Activated naive CD4-positive, alpha-beta T cell treated with anti-CD3 and anti-CD28 coated beads, Interleukin-2, amount 10 ng/mL, durations not matched to agents 7 days and 5 days (primary cell): Measurements from ENCODE around the gene GK2.

Experiments used
- CTCF ChIA-PET: fragments of 350-600 bp; sonication (Branson Sonifier 250); formaldehyde crosslinking; loops from one replicate; lab custom pipeline; 2021; ENCODE audit warnings: antibody characterized with exemption; lab: Charles Lee
- DNase-seq: peaks from one replicate; pipeline ENCODE4 v3.0.0-alpha.2; 2020
- H3K27ac Mint-ChIP-seq: one replicate; pipeline ENCODE4 v1.8.0; 2021; ENCODE audit warnings: mild to moderate bottlenecking, moderate library complexity, mixed read lengths
- H3K27me3 Mint-ChIP-seq: one replicate; pipeline ENCODE4 v1.8.0; 2021; ENCODE audit warnings: mild to moderate bottlenecking, mixed read lengths
- H3K36me3 Mint-ChIP-seq: one replicate; pipeline ENCODE4 v1.8.0; 2021; ENCODE audit warnings: mixed read lengths
- H3K4me1 Mint-ChIP-seq: one replicate; pipeline ENCODE4 v1.8.0; 2021; ENCODE audit warnings: mixed read lengths
- H3K4me3 Mint-ChIP-seq: one replicate; pipeline ENCODE4 v1.8.0; 2021; ENCODE audit warnings: mild to moderate bottlenecking, moderate library complexity, mixed read lengths
- H3K9me3 Mint-ChIP-seq: one replicate; pipeline ENCODE4 v1.8.0; 2021; ENCODE audit warnings: mixed read lengths

The GK2 gene

DNA sequence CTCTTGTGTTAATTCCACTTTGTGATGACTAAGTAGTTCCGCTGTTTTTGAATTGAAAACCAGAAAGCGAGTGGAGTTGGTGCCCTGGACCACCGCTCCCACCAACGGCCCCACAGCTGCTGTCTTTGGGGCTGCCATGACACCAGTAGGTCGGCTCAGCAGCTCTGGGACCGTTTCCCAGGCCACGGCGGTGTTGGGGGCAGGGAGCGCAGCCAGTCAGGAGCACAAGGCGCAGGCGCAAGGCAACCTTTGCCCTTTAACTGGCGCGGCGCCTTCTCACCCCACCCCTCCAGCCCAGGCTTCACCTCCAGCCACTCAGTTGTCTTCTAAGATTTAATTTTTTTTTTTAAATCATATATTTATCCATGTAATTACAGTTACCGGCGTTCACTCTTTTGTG, at the start of gene GK2:
Gene GK2, minus strand, starts transcription at position 166 of the 400 bp plus-strand sequence. Its CDS starts 28 bp downstream, at position 138.
- Mint-ChIP-seq H3K4me1 (no peaks in the 10 kb centered on the region), H3K27me3 (no peaks in the 10 kb centered on the region), H3K36me3 (no peaks in the 10 kb centered on the region), H3K9me3 (no peaks in the 10 kb centered on the region), H3K27ac (no peak within 1 kb of the TSS), H3K4me3 (no peak within 1 kb of the TSS)
- CTCF ChIA-PET: no interaction called here
- no peak for DNase-seq

DNA sequence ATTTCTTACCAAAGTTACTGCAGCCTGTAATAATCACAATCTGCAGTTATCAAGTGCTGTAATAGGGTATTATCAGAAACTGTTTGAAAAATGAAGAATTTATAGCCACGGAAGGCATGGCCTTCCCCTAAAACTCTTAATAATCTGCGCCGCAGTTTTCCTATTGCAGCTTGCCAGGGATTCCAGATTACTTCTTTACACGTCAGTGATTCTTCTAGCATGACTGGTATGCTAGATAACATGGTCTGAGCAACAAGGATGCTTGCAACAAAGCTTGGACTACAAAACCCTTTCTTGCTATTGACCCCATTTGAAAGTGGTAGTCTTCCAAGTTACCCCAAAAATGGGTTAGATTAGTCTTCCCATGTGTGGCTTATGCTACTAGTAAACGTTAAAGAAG, 47.2 kb upstream of the GK2 start:
- Mint-ChIP-seq H3K4me3 (no peak overlapping the region), H3K27me3 (no peaks in the 10 kb centered on the region), H3K9me3 (no peaks in the 10 kb centered on the region), H3K27ac (no peak overlapping the region), H3K4me1 (no peaks in the 10 kb centered on the region), H3K36me3 (no peaks in the 10 kb centered on the region)
- CTCF ChIA-PET: no interaction called here
- DNase-seq: no peak

DNA sequence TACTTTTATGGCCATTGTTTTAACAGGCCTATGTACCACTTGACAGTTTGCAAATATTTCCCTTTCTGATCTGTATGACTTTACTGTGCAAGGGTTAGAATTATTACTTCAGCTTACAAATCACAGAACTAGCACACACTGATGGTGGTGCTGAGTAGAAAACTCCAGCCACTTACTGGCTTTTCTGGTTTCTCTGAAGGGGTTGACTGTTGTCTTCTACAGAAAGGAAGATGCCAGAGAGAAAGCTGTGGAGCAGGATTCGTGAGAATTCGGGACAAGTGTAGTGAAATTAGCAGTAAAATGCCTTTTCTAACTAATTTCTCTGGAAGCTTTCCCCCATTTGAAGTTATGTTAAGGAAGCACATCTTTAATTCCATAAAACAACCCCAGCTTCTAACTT, 46.6 kb upstream of the GK2 start:
- Mint-ChIP-seq H3K27ac (no peak overlapping the region), H3K36me3 (no peaks in the 10 kb centered on the region), H3K4me1 (no peaks in the 10 kb centered on the region), H3K9me3 (no peaks in the 10 kb centered on the region), H3K4me3 (no peak overlapping the region), H3K27me3 (no peaks in the 10 kb centered on the region)
- CTCF ChIA-PET: interaction anchor here (0.9 kb wide), 1 partner anchor 9 kb away, joined by 4 read pairs; no protein-coding TSS in a partner anchor
- no peak for DNase-seq

DNA sequence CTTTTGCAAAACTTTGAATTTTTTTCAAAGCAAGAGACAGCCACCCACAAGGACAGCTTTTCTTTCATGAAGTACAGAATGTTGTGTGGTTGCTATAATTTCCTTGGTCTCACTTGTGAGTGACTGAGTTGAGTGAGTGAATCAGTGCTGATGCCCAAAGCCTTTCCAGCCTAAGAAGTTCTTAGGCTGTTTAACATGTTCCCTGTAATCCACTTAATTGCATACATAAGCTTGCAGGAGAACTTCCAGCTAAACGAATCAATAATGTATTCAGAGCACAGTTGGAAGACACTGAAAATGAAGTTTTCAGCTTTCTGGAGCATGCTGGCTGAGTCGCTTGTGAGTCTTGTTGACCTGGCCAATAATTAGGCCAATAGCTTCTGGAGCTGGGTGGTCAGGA, 42.0 kb upstream of the GK2 start:
- H3K27me3 Mint-ChIP-seq: no peaks in the 10 kb centered on the region
- no peaks in the 10 kb centered on the region for H3K4me1 Mint-ChIP-seq

DNA sequence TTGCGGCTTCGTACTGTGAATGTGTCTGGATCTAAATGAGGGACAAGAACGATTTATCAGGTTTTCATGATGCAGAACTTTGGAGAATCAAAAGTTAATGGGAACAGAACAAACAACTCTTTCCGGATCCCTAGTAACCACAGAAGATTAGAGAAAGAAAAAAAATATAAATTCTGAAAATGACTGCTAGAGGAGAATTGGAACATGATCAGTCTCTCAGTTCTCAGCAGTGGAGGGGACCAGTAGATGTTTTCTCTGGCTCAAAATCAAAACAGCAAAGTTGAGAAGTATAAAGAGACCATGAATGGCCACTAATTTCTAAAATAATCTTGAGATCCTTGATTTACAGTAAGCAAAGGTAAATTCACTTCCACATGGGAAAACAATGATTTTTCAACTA, 38.1 kb upstream of the GK2 start:
- no peak overlapping the region for H3K4me3 Mint-ChIP-seq
- H3K27ac Mint-ChIP-seq: no peak overlapping the region
- H3K4me1 Mint-ChIP-seq: no peaks in the 10 kb centered on the region
- no peaks in the 10 kb centered on the region for H3K9me3 Mint-ChIP-seq
- H3K36me3 Mint-ChIP-seq: no peaks in the 10 kb centered on the region
- no peak for DNase-seq
- H3K27me3 Mint-ChIP-seq: no peaks in the 10 kb centered on the region
- CTCF ChIA-PET: no interaction called here

More for the DNA sequence above, 42.0 kb upstream of the GK2 start:
- no peaks in the 10 kb centered on the region for H3K36me3 Mint-ChIP-seq
- DNase-seq: no peak
- CTCF ChIA-PET: no interaction called here
- H3K4me3 Mint-ChIP-seq: no peak overlapping the region
- H3K9me3 Mint-ChIP-seq: no peaks in the 10 kb centered on the region
- no peak overlapping the region for H3K27ac Mint-ChIP-seq

DNA sequence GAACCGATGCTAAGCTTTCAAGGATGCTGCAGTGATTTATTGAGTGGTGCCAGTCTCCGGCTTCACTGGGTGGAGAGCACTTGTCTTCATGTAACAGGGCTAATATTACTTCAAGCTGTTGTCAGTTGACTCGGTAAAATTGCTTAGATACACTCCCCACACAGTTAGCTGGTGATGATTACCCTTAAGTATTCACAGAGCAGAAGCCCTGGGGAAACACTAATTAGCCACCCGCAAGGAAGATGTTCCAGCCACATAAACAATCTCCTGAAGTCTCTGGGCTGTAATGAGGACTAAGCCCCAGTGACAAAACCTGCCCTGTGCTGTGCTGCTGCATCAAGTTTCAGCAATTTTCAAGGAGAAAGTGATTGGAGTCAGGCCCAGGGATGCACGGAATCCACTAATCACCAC, 37.3 kb upstream of the GK2 start:
- Mint-ChIP-seq H3K36me3 (no peaks in the 10 kb centered on the region), H3K9me3 (no peaks in the 10 kb centered on the region), H3K4me3 (no peak overlapping the region), H3K27ac (no peak overlapping the region), H3K4me1 (no peaks in the 10 kb centered on the region), H3K27me3 (no peaks in the 10 kb centered on the region)
- CTCF ChIA-PET: interaction anchor here (0.7 kb wide), 1 partner anchor 9 kb away, joined by 4 read pairs; no protein-coding TSS in a partner anchor
- no peak for DNase-seq

DNA sequence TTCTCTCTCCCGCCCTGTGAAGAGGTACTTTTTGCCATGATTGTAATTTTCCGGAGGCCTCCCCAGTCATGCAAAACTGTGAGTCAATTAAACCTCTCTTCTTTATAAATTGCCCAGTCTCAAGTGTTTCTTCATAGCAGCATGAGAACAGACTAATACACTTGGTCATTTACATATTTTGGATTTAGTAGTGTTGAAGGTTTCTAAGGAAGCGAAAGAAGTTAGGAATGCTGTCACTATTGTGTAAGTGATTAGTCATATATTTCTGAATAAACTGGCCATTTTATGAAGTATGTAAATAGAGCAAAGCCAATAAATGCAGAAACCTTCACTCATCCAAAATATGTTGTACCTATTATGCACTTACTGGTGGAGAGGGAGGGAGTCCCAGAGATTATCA, 34.4 kb upstream of the GK2 start:
- CTCF ChIA-PET: no interaction called here
- H3K4me3 Mint-ChIP-seq: no peak overlapping the region
- no peak overlapping the region for H3K27ac Mint-ChIP-seq
- H3K4me1 Mint-ChIP-seq: no peaks in the 10 kb centered on the region
- H3K27me3 Mint-ChIP-seq: no peaks in the 10 kb centered on the region
- no peaks in the 10 kb centered on the region for H3K36me3 Mint-ChIP-seq
- no peaks in the 10 kb centered on the region for H3K9me3 Mint-ChIP-seq
- no peak for DNase-seq

DNA sequence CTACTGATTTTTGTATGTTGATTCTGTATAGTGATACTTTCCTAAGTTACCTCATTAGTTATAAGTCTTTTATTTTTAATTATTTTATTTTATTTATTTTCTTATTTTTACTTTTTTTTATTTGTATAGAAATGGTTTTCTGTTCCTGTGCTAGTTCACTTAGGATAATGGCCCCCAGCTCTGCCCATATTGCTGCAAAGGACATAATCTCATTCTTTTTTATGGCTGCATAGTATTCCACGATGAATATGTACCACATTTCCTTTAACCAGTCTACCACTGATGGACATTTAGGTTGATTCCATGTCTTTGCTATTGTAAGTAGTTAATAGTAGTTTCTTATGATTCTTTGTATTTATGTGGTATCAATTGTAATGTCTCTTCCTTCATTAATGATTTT, 31.5 kb upstream of the GK2 start:
- Mint-ChIP-seq H3K9me3 (no peaks in the 10 kb centered on the region), H3K36me3 (no peaks in the 10 kb centered on the region), H3K4me1 (no peaks in the 10 kb centered on the region), H3K27ac (no peak overlapping the region), H3K4me3 (no peak overlapping the region), H3K27me3 (no peaks in the 10 kb centered on the region)
- no peak for DNase-seq
- CTCF ChIA-PET: no interaction called here

DNA sequence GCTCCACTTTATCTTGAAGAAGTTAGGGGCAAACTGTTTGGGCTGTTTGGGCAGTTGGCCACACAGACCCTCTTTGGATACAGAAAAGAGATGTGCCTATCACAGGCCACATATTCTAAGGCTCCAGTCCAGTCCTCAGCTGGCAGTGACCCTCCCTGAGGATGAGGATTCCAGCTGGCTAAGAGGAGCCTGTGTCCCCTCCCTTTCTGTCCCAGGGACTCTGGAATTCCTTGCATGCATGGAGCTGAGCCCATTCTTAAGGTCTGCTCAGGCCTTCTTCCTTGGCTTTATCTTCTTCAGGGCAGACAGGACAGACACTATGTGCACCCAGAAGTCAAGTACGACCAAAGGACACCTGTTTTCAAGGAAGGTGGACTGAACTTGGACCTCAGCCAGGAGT, 23.8 kb upstream of the GK2 start:
- H3K4me3 Mint-ChIP-seq: no peak overlapping the region
- H3K4me1 Mint-ChIP-seq: no peaks in the 10 kb centered on the region
- DNase-seq: no peak
- H3K27me3 Mint-ChIP-seq: no peaks in the 10 kb centered on the region
- H3K36me3 Mint-ChIP-seq: no peaks in the 10 kb centered on the region
- CTCF ChIA-PET: no interaction called here
- no peaks in the 10 kb centered on the region for H3K9me3 Mint-ChIP-seq
- H3K27ac Mint-ChIP-seq: no peak overlapping the region

DNA sequence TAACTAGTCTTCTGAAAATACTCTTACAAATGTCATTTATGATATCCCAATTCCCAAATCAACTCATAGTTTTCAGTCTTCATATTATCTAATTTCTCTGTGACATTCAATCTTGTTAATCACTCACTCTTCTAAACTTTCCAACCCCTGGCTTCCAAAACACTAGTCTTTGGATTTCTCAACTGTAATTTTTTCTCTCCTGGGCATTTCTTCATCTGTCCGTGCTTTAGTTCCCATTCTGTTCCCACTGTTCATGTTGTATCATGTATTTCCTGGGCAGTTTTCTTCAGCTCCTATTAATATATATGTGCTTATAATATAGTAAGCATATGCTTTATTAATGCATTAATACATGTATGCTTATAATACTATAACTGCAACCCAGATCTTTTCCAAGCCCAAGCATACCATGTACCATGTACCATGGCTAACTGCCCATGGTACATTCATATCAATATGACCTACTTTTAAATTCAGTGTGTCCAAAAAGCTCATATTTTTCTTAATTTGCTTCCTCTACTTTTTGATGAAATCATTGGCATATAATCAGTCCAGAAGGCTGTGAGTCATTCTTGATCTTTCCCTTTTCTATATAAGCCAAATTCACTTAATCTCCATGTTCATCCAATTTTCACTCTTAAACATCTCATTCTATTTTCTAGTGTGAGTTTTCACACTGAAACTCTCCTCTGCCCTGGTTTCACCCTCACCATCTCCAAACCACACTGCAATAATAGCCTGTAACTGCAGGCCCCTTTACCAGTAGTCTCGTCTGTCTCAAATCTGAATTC, 21.3 kb upstream of the GK2 start:
- H3K36me3 Mint-ChIP-seq: no peaks in the 10 kb centered on the region
- no peak overlapping the region for H3K4me3 Mint-ChIP-seq
- CTCF ChIA-PET: no interaction called here

DNA sequence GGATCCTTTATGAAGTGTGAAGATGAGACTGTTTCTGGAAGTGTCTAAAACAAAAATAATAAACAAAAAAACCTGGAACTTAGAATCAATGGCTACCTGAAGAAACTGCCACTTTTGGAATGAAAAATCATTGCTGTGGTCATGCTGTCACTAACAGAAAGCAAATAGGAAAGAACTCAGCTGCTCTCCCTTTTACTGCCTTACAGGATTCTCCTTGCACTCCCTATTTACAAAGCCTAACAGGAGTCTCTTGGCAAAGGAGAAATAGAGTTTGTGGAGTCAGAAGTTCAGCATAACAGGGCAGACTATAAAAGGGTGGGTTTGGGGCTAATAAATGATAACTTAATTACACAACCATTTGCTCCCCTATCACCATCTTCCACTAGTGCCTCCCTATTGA, 19.0 kb upstream of the GK2 start:
- CTCF ChIA-PET: no interaction called here
- Mint-ChIP-seq H3K4me1 (no peaks in the 10 kb centered on the region), H3K4me3 (no peak overlapping the region), H3K27me3 (no peaks in the 10 kb centered on the region), H3K9me3 (no peaks in the 10 kb centered on the region), H3K27ac (no peak overlapping the region), H3K36me3 (no peaks in the 10 kb centered on the region)
- no peak for DNase-seq

More for the DNA sequence above, 21.3 kb upstream of the GK2 start:
- Mint-ChIP-seq H3K27me3 (no peaks in the 10 kb centered on the region), H3K27ac (no peak overlapping the region), H3K9me3 (no peaks in the 10 kb centered on the region), H3K4me1 (no peaks in the 10 kb centered on the region)
- DNase-seq: no peak

DNA sequence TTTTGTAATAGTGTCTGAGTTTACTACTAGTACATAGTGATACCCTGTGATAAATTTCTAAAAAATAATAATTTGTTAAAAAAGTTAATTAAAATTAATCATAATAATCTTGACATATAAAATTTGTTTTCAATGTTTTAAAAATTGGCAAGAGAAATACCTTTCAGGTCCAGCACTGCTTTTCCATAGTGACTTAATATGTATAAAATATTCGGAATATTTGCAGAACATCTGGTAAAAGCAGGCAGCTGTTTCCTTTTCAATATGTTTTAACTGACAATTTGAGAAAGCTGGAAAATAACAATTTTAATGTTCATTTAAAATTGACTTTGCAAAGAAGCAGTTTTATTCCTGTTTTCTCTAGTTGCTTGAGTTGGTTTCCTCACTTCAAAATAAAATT, 17.6 kb upstream of the GK2 start:
- Mint-ChIP-seq H3K4me1 (no peaks in the 10 kb centered on the region), H3K27ac (no peak overlapping the region), H3K27me3 (no peaks in the 10 kb centered on the region), H3K4me3 (no peak overlapping the region), H3K9me3 (no peaks in the 10 kb centered on the region), H3K36me3 (no peaks in the 10 kb centered on the region)
- CTCF ChIA-PET: no interaction called here
- DNase-seq: no peak

DNA sequence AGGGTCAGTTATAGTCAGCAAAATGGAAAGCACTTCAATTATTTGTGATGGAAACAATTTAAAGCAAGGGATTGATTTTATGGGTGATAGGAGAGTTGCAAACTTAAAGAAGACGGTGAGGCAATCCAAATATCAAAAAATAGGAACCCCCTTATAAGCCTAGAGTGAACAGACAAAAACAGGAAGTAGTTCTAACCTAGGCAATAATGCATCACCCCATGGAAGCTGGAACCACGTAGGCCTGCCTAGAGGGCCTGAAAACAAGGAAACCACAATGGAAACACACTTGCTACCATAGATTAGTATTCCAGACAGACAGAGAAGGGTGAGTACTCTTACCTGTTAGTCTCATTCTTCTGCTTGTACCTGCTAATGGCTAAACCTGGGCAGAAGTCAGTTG, 13.5 kb upstream of the GK2 start:
- H3K4me1 Mint-ChIP-seq: no peaks in the 10 kb centered on the region
- no peaks in the 10 kb centered on the region for H3K27me3 Mint-ChIP-seq
- DNase-seq: no peak
- no peak overlapping the region for H3K4me3 Mint-ChIP-seq
- CTCF ChIA-PET: no interaction called here
- H3K36me3 Mint-ChIP-seq: no peaks in the 10 kb centered on the region
- H3K9me3 Mint-ChIP-seq: no peaks in the 10 kb centered on the region
- no peak overlapping the region for H3K27ac Mint-ChIP-seq

DNA sequence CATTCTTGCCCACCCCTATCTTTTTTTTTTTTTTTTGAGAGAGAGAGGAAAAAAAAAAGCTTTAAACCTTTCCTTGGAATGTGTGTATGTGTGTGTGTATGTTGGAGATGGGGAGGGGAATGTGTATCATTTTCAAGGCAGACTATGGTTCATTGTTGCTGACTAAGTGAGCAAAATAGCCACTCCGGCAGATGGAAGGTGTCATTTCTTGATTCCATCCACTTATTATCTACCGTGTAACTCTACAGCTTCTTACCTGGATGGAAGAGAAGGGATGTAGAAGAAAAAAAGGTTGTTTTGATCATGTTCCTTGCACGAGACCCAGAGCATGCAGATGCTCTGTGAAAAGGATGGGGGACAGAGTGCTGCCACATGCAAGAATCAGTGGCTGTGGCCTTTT, 5.9 kb upstream of the GK2 start:
- Mint-ChIP-seq H3K4me1 (no peaks in the 10 kb centered on the region), H3K27ac (no peak overlapping the region), H3K9me3 (no peaks in the 10 kb centered on the region), H3K4me3 (no peak overlapping the region), H3K36me3 (no peaks in the 10 kb centered on the region), H3K27me3 (no peaks in the 10 kb centered on the region)
- no peak for DNase-seq
- CTCF ChIA-PET: no interaction called here

DNA sequence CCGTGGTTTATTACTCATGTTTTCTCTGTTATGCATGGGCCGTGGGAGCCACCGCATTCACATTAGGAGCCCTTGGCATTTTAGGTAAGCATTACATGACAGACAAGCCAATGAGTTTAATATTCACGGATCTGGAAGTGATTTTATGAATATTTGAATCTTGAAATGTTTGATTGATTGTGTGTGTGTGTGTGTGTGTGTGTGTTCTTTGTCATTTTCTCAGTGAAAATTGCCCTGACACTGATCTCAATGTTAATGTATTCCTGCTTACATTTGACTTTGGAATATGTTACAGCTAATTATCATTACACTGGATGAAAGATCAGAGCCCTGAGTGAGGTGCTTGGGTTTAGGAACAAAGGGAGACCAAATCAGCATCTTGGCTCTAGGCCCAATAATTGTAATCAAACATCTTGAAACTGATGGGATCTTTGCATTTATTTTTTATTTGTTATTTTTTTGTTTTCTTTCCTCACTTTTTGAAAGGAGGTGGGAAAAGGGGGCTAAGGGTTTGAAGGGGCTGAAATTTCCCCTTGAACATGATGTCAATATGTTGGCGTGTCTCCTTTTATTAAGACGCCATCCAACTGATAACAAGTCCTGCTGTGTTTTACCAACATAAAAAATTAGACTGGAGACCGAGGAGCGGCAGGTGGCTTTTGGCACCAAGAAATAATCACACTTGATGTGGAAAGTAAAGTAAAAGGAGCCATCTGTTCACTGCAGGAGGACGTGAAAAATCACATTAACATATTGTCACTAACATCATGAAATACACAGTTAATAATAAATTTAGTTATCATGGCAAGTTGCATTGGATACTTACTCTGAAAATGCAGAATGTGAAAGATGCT, 5.2 kb upstream of the GK2 start:
- Mint-ChIP-seq H3K36me3 (no peaks in the 10 kb centered on the region), H3K9me3 (no peaks in the 10 kb centered on the region), H3K27ac (no peak overlapping the region), H3K4me1 (no peaks in the 10 kb centered on the region), H3K4me3 (no peak overlapping the region), H3K27me3 (no peaks in the 10 kb centered on the region)
- DNase-seq: no peak
- CTCF ChIA-PET: no interaction called here
